Central memory CD4-positive, alpha-beta T cell (primary cell): ENCODE data around the gene COX8C.

ENCODE experiments used
- DNase-seq: peaks from one replicate; pipeline ENCODE4 v3.0.0; 2022
- total RNA-seq, 3 experiments: gene quantifications; one replicate each; lab custom pipeline; 2026; lab: John Stamatoyannopoulos, UW

COX8C gene
- total RNA-seq: 0 to 0.05 (median 0) reads per million in 3 experiments

GRCh38 chr14:93346926-93347721, at the start of gene COX8C:
TSS of gene COX8C (plus strand) at chr14:93347182. CDS start at chr14:93347269, 87 bp downstream.
- DNase-seq: no peak

DNA sequence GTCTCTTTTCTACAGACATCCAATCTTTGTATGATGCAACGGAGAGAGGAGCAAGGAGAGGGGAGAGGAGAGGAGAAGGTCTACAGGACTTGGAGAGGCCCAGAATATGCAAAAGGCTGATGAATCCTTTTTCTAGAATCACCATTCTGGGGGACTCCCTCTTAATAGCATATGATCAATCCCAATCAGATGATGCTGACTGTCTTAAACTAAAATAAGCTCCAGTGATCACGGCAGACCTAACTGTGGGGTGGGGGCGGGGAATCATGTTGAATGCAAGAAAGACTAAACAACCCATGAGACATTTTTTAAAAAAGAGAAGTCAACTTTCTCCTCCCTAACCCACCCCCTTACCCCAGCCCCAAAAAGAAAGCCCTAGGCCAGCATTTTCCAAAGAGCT, 47.6 kb upstream of the COX8C start:
- DNase-seq: no peak

DNA sequence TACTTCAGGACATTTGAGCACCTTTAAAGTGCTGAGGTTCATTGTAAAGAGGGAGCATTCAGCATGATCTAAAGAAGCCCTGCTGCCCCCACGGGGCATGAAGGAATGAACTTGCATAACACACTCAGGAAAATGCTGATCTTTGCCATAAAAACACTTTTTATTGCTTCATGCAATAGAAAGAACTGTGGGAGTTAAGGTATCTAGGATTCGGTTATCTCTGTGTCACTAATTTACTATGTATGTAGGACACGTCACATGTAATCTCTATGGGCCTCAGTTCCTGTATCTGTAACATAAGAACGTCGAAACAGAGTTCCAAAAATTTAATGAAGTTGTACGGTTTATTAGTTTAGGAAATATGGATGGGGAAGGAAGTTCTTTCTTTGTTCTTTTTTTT, 47.1 kb upstream of the COX8C start:
- DNase-seq: no peak

- DNase-seq: no peak
These were observed 45.0 kb upstream of the COX8C start for GRCh38 chr14:93301821-93302447.

DNA sequence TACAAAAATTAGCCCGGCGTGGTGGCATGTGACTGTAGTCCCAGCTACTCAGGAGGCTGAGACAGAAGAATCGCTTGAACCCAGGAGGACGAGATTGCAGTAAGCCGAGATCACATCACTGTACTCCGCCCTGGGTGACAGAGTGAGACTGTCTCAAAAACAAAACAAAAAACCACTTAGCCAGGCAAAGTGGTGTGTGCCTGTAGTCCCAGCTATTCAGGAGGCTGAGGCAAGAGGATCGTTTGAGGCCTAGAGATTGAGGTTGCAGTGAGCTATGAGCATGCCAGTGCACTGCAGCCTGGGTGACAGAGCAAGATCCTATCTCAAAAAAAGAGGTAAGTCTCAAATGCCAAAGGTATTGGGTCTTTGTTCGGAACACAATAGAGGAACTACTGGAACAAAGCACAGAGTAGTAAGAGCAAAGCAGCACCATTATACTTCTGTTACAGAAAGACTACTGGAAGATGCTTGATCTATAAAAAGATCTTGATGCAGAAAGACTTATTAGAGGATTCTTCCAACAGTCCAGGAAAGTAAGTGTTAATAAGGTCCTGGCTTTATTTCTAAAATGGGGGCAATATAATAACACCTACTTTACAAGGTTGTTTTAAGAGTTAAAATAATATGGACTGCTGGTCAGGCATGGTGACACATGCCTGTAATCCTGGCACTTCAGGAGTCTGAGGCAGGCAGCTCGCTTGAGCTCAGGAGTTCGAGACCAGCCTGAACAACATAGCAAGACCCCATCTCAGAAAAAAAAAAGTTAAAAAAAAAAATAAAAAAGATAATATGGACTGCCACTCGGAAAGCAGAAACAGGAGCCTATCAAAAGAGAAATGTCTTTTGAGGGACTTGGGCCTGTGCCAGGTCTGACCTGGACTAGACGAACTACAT, 44.0 kb upstream of the COX8C start:
- DNase-seq: no peak

GRCh38 chr14:93303659-93304058, 43.3 kb upstream of the COX8C start:
- no peak for DNase-seq

GRCh38 chr14:93304771-93305170, 42.2 kb upstream of the COX8C start:
- DNase-seq: no peak

DNA sequence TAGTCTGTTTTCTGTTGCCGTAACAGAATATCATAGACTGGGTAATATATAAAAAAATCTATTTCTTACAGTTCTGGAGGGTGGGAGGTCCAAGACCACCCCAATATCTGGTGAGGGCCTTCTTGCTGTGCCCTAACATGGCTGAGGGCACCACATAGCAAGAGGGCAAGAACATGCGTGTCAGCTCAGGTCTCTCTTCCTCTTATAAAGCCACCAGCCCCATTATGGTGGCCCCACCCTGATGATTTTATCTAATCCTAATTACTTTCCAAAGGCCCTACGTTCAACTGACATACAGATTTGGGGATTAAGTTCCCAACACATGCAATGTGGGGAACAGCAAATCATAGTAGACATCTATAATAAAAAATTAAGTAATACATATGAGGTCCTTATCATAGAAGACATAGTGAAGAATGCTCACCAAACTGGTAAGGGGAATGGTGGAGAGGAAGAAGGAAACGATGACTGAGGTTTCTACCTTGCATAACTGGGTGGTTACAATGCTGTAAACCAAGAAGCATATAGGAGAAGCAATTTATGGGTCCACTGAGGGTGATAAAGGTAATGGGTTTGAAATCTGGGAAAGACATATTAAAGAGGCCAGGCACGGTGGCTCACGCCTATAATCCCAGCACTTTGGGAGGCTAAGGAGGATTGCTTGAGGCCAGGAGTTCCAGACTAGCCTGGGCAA, 41.1 kb upstream of the COX8C start:
- DNase-seq: no peak

- no peak for DNase-seq
These were observed 40.2 kb upstream of the COX8C start for GRCh38 chr14:93306812-93307211.

DNA sequence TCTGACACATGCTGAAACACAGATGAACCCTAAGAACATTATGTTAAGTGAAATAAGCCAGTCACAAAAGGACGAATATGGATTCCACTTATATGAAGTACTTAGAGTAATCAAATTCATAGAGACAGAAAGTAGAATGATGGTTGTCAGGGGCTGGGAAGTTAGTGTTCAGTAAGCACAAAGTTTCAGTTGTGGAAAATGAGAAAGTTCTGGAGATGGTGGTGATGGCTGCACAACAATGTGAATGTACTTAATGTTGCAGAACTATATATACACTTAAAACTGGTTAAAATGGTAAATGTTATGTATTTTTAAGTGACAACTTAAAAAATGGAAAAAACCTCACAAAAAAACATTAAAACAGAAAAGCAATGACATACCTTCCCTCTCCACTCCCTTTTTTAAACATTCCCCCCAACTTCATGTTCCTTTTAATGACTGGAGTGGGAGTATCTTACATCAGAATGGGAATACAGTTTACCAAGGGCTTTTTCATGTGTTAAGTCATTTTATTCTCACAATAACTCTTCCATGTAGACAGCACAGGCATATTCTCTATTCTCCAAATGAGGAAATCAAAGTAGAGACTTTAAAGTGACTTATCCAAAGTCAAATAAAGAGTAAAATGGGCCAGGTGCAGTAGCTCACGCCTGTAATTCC, 38.2 kb upstream of the COX8C start:
- no peak for DNase-seq

GRCh38 chr14:93309427-93309966, 37.5 kb upstream of the COX8C start:
- no peak for DNase-seq

DNA sequence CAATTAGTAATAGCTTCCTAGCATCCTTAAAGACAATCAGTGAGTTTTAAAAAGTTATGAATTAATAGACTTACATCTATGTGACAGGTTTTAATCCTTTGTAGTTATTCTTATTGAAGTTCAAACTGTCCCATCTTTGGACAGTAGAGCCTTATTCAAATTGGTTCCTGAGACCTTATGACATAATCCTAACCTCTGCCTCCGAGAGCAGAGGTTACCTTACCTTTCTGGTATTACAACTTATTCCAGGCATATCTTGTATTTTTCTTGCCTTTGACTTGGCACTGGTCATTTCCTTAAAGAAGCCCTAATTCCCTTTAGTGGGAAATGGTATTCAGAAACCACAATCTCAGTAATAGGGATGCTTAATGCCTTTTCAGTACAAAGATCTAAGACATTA, 35.9 kb upstream of the COX8C start:
- DNase-seq: no peak

- no peak for DNase-seq
These were observed 31.4 kb upstream of the COX8C start for GRCh38 chr14:93315575-93315974.

GRCh38 chr14:93316716-93317115, 30.3 kb upstream of the COX8C start:
- no peak for DNase-seq

- DNase-seq: no peak
These were observed 29.6 kb upstream of the COX8C start for GRCh38 chr14:93317210-93317874.

GRCh38 chr14:93317875-93318807, 28.8 kb upstream of the COX8C start:
- no peak for DNase-seq

DNA sequence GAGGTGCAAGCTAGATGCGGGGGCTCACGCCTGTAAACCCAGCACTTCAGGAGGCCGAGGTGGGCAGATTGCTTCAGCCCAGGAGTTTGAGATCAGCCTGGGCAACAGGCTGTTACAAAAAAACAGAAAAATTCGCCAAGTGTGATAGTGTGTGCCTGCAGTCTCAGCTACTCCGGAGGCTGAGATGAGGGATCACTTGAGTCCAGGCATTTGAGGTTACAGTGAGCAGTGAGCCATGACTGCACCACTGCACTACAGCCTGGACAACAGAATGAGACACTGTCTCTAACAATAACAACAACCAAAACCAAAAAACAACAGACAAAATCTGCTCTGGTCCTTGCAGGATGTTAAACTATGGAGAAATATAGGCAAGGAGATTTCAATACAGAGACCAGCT, 28.1 kb upstream of the COX8C start:
- DNase-seq: no peak

DNA sequence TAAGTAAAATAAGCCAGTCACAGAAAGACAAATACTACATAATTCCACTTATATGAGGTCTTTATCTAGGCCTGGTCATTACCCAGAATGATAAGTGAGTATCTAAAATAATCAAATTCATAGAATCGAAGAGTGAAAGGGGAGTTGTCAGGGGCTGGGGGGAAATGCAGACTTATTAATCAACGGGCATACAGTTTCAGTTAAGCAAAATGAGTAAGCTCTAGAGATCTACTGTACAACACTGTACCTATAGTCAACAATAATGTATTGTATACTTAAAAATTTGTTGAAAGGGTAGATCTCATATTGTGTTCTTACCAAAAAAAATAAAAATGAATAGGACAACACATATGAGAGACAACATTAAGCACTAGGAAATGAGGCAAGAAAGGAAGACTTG, 27.5 kb upstream of the COX8C start:
- DNase-seq: no peak

GRCh38 chr14:93319958-93320357, 27.0 kb upstream of the COX8C start:
- no peak for DNase-seq

GRCh38 chr14:93320489-93320888, 26.5 kb upstream of the COX8C start:
- DNase-seq: no peak
